HEK293 (cell line): ENCODE data around the gene EFNA2.
A peak's percentile ranks its signal among the peaks of the same experiment; 100 is the strongest.

Experiments used
- GLI4 ChIP-seq: fragments of 450-650 bp; formaldehyde crosslinking; IDR thresholded peaks from 2 replicates; pipeline ENCODE4 v1.5.1; 2016; ENCODE audit warnings: missing biosample characterization, missing genetic modification characterization
- HOXD13 ChIP-seq: sonication (generic); formaldehyde crosslinking; IDR thresholded peaks from 2 replicates; pipeline ENCODE4 v1.8.0; 2022; ENCODE audit warnings: missing genetic modification reagents, borderline replicate concordance
- KLF16 ChIP-seq: fragments of 450-650 bp; formaldehyde crosslinking; IDR thresholded peaks from 2 replicates; pipeline ENCODE4 v1.5.1; 2017; ENCODE audit warnings: missing biosample characterization, missing genetic modification characterization
- OSR2 ChIP-seq: fragments of 450-650 bp; formaldehyde crosslinking; IDR thresholded peaks from 2 replicates; pipeline ENCODE4 v1.5.1; 2016; ENCODE audit warnings: missing biosample characterization, missing genetic modification characterization
- SP7 ChIP-seq: fragments of 450-650 bp; formaldehyde crosslinking; IDR thresholded peaks from 2 replicates; pipeline ENCODE4 v1.5.1; 2016; ENCODE audit warnings: missing biosample characterization, missing genetic modification characterization
- ZEB2 ChIP-seq: fragments of 450-650 bp; formaldehyde crosslinking; IDR thresholded peaks from 2 replicates; pipeline ENCODE4 v1.5.1; 2016; ENCODE audit warnings: missing biosample characterization, missing genetic modification characterization
- ZNF214 ChIP-seq: fragments of 450-650 bp; formaldehyde crosslinking; IDR thresholded peaks from 2 replicates; pipeline ENCODE4 v1.5.1; 2017; ENCODE audit warnings: missing biosample characterization, mild to moderate bottlenecking, missing genetic modification characterization, borderline replicate concordance
- ZNF223 ChIP-seq: fragments of 450-650 bp; formaldehyde crosslinking; IDR thresholded peaks from 2 replicates; pipeline ENCODE4 v1.5.1; 2016; ENCODE audit warnings: missing biosample characterization, missing genetic modification characterization
- ZNF416 ChIP-seq: fragments of 450-650 bp; formaldehyde crosslinking; IDR thresholded peaks from 2 replicates; pipeline ENCODE4 v1.5.1; 2016; ENCODE audit warnings: missing biosample characterization, missing genetic modification characterization
- ZNF544 ChIP-seq: fragments of 450-650 bp; formaldehyde crosslinking; IDR thresholded peaks from 2 replicates; pipeline ENCODE4 v1.5.0; 2017; ENCODE audit warnings: missing biosample characterization, missing genetic modification characterization
- ZNF621 ChIP-seq: fragments of 450-650 bp; formaldehyde crosslinking; IDR thresholded peaks from 2 replicates; pipeline ENCODE4 v1.5.1; 2017; ENCODE audit warnings: missing biosample characterization, missing genetic modification characterization
- ZNF670 ChIP-seq: fragments of 450-650 bp; formaldehyde crosslinking; IDR thresholded peaks from 2 replicates; pipeline ENCODE4 v1.5.1; 2016; ENCODE audit warnings: missing biosample characterization, missing genetic modification characterization, low read depth
- ZNF792 ChIP-seq: fragments of 450-650 bp; formaldehyde crosslinking; IDR thresholded peaks from 2 replicates; pipeline ENCODE4 v1.5.1; 2016; ENCODE audit warnings: missing biosample characterization, missing genetic modification characterization
- ZXDB ChIP-seq: fragments of 450-650 bp; formaldehyde crosslinking; IDR thresholded peaks from 2 replicates; pipeline ENCODE4 v1.5.1; 2016; ENCODE audit warnings: missing biosample characterization, missing genetic modification characterization
- TF ChIP-seq, protein P1 (sequence below): fragments of 450-650 bp; formaldehyde crosslinking; IDR thresholded peaks from 2 replicates; pipeline ENCODE4 v1.5.1; 2017; ENCODE audit warnings: missing biosample characterization, mild to moderate bottlenecking, missing genetic modification characterization, moderate library complexity
- TF ChIP-seq, protein P2 (sequence below): fragments of 450-650 bp; formaldehyde crosslinking; IDR thresholded peaks from 2 replicates; pipeline ENCODE4 v1.5.1; 2016; ENCODE audit warnings: missing biosample characterization, missing genetic modification characterization
- TF ChIP-seq, protein P3 (sequence below): fragments of 450-650 bp; formaldehyde crosslinking; IDR thresholded peaks from 2 replicates; pipeline ENCODE4 v1.5.1; 2016; ENCODE audit warnings: missing biosample characterization, missing genetic modification characterization
- TF ChIP-seq, protein P4 (sequence below): fragments of 450-650 bp; formaldehyde crosslinking; IDR thresholded peaks from 2 replicates; pipeline ENCODE4 v1.5.1; 2016; ENCODE audit warnings: missing biosample characterization, missing genetic modification characterization
- TF ChIP-seq, protein P5 (sequence below): fragments of 450-650 bp; formaldehyde crosslinking; IDR thresholded peaks from 2 replicates; pipeline ENCODE4 v1.5.1; 2016; ENCODE audit warnings: missing biosample characterization, missing genetic modification characterization
- TF ChIP-seq, protein P6 (sequence below): fragments of 450-650 bp; IDR thresholded peaks from 2 replicates; pipeline ENCODE4 v1.5.1; 2018; ENCODE audit warnings: missing biosample characterization, missing genetic modification characterization
- TF ChIP-seq, protein P7 (sequence below): fragments of 450-650 bp; formaldehyde crosslinking; conservative IDR thresholded peaks from 2 replicates; pipeline ENCODE4 v1.5.1; 2016; ENCODE audit warnings: low read depth, missing biosample characterization, missing genetic modification characterization
- TF ChIP-seq, protein P8 (sequence below): fragments of 450-650 bp; formaldehyde crosslinking; IDR thresholded peaks from 2 replicates; pipeline ENCODE4 v1.5.1; 2016; ENCODE audit warnings: missing biosample characterization, missing genetic modification characterization

Gene EFNA2

DNA sequence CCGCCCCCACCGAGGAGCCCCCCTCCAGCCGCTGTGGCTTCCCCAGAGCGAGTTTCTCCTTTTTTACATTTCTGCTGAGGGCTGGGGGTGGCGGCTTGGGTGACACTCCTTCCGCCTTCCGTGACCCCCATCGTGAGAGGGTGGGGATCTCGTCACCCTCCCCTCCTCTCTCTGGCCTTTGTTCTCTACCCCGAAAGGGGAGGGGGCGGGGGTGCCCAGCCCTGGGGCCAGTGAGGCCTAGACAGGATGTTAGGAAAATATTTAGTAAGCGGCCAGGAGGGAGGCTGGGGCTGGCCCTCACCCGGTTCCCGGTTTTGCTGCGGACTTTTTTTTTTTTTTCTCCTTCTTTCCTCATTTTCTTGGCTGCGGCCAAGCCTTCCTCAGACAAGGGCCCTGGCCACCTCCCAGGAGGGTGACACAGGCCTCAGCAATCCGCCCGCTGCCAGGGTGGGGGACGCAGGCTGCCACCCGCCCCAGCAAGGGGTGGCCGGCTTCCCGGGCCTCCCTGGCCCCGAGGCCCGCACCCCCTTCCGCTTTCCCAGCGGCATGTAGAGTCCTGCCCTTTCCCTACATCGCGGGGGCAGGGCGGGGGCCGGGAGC, 33.4 kb upstream of the EFNA2 start (continued):
- TF ChIP-seq SP7 (tag by site-specific recombination) (0 out of 2 replicates have a peak, but pooled peaks have one; percentile 18), ZXDB (tag by site-specific recombination) (peak; percentile 26; the same call in 1 of the 2 replicates), ZNF621 (tag by site-specific recombination) (no peak), ZNF214 (no peak), ZEB2 (tag by site-specific recombination) (no peak; the same call in 1 of the 2 replicates), GLI4 (no peak), KLF16 (tag by site-specific recombination) (0 out of 2 replicates have a peak, but pooled peaks have one; percentile 33), ZNF792 (tag by site-specific recombination) (no peak), ZNF670 (tag by site-specific recombination) (no peak), ZNF416 (tag by site-specific recombination) (no peak), OSR2 (tag by site-specific recombination) (no peak), ZNF544 (no peak), HOXD13 (CRISPR knock-in tag) (no peak), ZNF223 (tag by site-specific recombination) (peak; percentile 100)
- TF ChIP-seq, protein P1, sequence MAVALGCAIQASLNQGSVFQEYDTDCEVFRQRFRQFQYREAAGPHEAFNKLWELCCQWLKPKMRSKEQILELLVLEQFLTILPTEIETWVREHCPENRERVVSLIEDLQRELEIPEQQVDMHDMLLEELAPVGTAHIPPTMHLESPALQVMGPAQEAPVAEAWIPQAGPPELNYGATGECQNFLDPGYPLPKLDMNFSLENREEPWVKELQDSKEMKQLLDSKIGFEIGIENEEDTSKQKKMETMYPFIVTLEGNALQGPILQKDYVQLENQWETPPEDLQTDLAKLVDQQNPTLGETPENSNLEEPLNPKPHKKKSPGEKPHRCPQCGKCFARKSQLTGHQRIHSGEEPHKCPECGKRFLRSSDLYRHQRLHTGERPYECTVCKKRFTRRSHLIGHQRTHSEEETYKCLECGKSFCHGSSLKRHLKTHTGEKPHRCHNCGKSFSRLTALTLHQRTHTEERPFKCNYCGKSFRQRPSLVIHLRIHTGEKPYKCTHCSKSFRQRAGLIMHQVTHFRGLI (tag by site-specific recombination), result no peak
- TF ChIP-seq, protein P2, sequence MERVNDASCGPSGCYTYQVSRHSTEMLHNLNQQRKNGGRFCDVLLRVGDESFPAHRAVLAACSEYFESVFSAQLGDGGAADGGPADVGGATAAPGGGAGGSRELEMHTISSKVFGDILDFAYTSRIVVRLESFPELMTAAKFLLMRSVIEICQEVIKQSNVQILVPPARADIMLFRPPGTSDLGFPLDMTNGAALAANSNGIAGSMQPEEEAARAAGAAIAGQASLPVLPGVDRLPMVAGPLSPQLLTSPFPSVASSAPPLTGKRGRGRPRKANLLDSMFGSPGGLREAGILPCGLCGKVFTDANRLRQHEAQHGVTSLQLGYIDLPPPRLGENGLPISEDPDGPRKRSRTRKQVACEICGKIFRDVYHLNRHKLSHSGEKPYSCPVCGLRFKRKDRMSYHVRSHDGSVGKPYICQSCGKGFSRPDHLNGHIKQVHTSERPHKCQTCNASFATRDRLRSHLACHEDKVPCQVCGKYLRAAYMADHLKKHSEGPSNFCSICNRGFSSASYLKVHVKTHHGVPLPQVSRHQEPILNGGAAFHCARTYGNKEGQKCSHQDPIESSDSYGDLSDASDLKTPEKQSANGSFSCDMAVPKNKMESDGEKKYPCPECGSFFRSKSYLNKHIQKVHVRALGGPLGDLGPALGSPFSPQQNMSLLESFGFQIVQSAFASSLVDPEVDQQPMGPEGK (tag by site-specific recombination), result no peak; the same call in 1 of the 2 replicates
- TF ChIP-seq, protein P3, sequence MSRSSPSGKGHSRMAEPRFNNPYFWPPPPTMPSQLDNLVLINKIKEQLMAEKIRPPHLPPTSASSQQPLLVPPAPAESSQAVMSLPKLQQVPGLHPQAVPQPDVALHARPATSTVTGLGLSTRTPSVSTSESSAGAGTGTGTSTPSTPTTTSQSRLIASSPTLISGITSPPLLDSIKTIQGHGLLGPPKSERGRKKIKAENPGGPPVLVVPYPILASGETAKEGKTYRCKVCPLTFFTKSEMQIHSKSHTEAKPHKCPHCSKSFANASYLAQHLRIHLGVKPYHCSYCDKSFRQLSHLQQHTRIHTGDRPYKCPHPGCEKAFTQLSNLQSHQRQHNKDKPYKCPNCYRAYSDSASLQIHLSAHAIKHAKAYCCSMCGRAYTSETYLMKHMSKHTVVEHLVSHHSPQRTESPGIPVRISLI, result peak; percentile 48; the same call in 1 of the 2 replicates
- TF ChIP-seq, protein P4, sequence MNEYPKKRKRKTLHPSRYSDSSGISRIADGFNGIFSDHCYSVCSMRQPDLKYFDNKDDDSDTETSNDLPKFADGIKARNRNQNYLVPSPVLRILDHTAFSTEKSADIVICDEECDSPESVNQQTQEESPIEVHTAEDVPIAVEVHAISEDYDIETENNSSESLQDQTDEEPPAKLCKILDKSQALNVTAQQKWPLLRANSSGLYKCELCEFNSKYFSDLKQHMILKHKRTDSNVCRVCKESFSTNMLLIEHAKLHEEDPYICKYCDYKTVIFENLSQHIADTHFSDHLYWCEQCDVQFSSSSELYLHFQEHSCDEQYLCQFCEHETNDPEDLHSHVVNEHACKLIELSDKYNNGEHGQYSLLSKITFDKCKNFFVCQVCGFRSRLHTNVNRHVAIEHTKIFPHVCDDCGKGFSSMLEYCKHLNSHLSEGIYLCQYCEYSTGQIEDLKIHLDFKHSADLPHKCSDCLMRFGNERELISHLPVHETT (tag by site-specific recombination), result 0 out of 2 replicates have a peak, but pooled peaks have one; percentile 46
- TF ChIP-seq, protein P5, sequence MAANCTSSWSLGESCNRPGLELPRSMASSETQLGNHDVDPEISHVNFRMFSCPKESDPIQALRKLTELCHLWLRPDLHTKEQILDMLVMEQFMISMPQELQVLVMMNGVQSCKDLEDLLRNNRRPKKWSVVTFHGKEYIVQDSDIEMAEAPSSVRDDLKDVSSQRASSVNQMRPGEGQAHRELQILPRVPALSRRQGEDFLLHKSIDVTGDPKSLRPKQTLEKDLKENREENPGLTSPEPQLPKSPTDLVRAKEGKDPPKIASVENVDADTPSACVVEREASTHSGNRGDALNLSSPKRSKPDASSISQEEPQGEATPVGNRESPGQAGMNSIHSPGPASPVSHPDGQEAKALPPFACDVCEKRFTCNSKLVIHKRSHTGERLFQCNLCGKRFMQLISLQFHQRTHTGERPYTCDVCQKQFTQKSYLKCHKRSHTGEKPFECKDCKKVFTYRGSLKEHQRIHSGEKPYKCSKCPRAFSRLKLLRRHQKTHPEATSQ (tag by site-specific recombination), result peak; percentile 73; the same call in 1 of the 2 replicates
- TF ChIP-seq, protein P6, sequence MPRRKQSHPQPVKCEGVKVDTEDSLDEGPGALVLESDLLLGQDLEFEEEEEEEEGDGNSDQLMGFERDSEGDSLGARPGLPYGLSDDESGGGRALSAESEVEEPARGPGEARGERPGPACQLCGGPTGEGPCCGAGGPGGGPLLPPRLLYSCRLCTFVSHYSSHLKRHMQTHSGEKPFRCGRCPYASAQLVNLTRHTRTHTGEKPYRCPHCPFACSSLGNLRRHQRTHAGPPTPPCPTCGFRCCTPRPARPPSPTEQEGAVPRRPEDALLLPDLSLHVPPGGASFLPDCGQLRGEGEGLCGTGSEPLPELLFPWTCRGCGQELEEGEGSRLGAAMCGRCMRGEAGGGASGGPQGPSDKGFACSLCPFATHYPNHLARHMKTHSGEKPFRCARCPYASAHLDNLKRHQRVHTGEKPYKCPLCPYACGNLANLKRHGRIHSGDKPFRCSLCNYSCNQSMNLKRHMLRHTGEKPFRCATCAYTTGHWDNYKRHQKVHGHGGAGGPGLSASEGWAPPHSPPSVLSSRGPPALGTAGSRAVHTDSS (tag by site-specific recombination), result no peak
- TF ChIP-seq, protein P7, sequence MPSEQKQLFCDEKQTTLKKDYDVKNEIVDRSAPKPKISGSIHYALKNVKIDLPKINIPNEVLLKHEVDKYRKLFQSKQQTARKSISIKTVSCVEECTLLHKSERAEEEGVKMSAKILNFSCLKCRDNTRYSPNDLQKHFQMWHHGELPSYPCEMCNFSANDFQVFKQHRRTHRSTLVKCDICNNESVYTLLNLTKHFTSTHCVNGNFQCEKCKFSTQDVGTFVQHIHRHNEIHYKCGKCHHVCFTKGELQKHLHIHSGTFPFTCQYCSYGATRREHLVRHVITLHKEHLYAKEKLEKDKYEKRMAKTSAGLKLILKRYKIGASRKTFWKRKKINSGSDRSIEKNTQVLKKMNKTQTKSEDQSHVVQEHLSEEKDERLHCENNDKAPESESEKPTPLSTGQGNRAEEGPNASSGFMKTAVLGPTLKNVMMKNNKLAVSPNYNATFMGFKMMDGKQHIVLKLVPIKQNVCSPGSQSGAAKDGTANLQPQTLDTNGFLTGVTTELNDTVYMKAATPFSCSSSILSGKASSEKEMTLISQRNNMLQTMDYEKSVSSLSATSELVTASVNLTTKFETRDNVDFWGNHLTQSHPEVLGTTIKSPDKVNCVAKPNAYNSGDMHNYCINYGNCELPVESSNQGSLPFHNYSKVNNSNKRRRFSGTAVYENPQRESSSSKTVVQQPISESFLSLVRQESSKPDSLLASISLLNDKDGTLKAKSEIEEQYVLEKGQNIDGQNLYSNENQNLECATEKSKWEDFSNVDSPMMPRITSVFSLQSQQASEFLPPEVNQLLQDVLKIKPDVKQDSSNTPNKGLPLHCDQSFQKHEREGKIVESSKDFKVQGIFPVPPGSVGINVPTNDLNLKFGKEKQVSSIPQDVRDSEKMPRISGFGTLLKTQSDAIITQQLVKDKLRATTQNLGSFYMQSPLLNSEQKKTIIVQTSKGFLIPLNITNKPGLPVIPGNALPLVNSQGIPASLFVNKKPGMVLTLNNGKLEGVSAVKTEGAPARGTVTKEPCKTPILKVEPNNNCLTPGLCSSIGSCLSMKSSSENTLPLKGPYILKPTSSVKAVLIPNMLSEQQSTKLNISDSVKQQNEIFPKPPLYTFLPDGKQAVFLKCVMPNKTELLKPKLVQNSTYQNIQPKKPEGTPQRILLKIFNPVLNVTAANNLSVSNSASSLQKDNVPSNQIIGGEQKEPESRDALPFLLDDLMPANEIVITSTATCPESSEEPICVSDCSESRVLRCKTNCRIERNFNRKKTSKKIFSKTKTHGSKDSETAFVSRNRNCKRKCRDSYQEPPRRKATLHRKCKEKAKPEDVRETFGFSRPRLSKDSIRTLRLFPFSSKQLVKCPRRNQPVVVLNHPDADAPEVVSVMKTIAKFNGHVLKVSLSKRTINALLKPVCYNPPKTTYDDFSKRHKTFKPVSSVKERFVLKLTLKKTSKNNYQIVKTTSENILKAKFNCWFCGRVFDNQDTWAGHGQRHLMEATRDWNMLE, result no peak
- TF ChIP-seq, protein P8, sequence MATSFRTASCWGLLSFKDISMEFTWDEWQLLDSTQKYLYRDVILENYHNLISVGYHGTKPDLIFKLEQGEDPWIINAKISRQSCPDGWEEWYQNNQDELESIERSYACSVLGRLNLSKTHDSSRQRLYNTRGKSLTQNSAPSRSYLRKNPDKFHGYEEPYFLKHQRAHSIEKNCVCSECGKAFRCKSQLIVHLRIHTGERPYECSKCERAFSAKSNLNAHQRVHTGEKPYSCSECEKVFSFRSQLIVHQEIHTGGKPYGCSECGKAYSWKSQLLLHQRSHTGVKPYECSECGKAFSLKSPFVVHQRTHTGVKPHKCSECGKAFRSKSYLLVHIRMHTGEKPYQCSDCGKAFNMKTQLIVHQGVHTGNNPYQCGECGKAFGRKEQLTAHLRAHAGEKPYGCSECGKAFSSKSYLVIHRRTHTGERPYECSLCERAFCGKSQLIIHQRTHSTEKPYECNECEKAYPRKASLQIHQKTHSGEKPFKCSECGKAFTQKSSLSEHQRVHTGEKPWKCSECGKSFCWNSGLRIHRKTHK (tag by site-specific recombination), result no peak
